Activated CD4-positive, alpha-beta memory T cell treated with anti-CD3 and anti-CD28 coated beads, Interleukin-2, amount 10 ng/mL, durations not matched to agents 7 days and 5 days (primary cell): ENCODE data around the gene AGBL2. TPM values are rescaled to one million over a fixed set of nuclear protein-coding genes. Genes with fewer than 3 reads are reported as not detected.
"Not testable (repeated sequence)": the region's sequence is repeated elsewhere in the genome, so short reads cannot be mapped to it uniquely, and the experiment has no call there.

Experiments used
- CTCF ChIA-PET: fragments of 350-600 bp; sonication (Branson Sonifier 250); formaldehyde crosslinking; loops from one replicate; lab custom pipeline; 2021; ENCODE audit warnings: antibody characterized with exemption, inconsistent platforms; lab: Charles Lee
- POLR2A ChIA-PET: fragments of 350-600 bp; sonication (Branson Sonifier 250); formaldehyde crosslinking; loops from one replicate; lab custom pipeline; 2021; ENCODE audit warnings: antibody characterized with exemption; lab: Charles Lee
- DNase-seq: peaks from one replicate; pipeline ENCODE4 v3.0.0-alpha.2; 2020
- H3K27ac Mint-ChIP-seq: one replicate; pipeline ENCODE4 v1.8.0; 2021; ENCODE audit warnings: mild to moderate bottlenecking, mixed read lengths
- H3K27me3 Mint-ChIP-seq: one replicate; pipeline ENCODE4 v1.8.0; 2021; ENCODE audit warnings: mixed read lengths
- H3K36me3 Mint-ChIP-seq: one replicate; pipeline ENCODE4 v1.8.0; 2021; ENCODE audit warnings: low read depth, mixed read lengths
- H3K4me1 Mint-ChIP-seq: one replicate; pipeline ENCODE4 v1.8.0; 2021; ENCODE audit warnings: mixed read lengths
- H3K4me3 Mint-ChIP-seq: one replicate; pipeline ENCODE4 v1.8.0; 2021; ENCODE audit warnings: mild to moderate bottlenecking, mixed read lengths
- H3K9me3 Mint-ChIP-seq: one replicate; pipeline ENCODE4 v1.8.0; 2021; ENCODE audit warnings: mixed read lengths
- total RNA-seq, 2 experiments: library from RNA; stranded (reverse); gene quantifications; one replicate each; pipeline ENCODE4 v1.2.3, GENCODE V29; 2021

Gene AGBL2
- total RNA-seq, 2 experiments from 2014 or later = 5.9 to 7.7 TPM

DNA sequence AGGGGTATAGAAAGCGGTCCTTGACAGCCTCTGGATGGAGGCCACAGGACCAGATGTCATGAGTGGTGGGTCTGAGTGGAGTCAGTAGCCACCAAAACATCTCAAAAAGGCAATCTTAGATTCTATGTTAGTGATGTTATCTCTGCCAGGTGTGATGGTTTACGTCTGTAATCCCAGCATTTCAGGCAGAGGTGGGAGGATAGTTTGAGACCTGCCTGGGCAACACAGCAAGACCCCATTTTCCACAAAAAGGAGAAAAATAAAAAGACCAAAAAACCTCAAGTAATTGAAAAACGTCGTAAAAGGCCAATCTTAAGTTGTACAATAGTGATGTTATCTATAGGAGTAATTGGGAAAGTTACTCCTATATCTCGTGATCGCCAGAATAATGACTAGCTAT, 69.2 kb downstream of the AGBL2 start:
- no peak overlapping the region for H3K27ac Mint-ChIP-seq
- H3K9me3 Mint-ChIP-seq = no peaks in the 10 kb centered on the region
- H3K27me3 Mint-ChIP-seq = no peaks in the 10 kb centered on the region
- H3K4me1 Mint-ChIP-seq = peaks cover 14% of the 10 kb centered on the region
- H3K4me3 Mint-ChIP-seq = no peak overlapping the region
- ChIA-PET CTCF (no interaction called here), POLR2A (no interaction called here)
- no peak for DNase-seq
- peaks cover 9% of the 10 kb centered on the region for H3K36me3 Mint-ChIP-seq

GRCh38 chr11:47645500-47645899, 69.7 kb downstream of the AGBL2 start:
- ChIA-PET POLR2A (no interaction called here), CTCF (no interaction called here)
- Mint-ChIP-seq H3K36me3 (peaks cover 11% of the 10 kb centered on the region), H3K4me1 (peaks cover 19% of the 10 kb centered on the region), H3K27ac (no peak overlapping the region), H3K9me3 (no peaks in the 10 kb centered on the region), H3K27me3 (no peaks in the 10 kb centered on the region), H3K4me3 (no peak overlapping the region)
- no peak for DNase-seq

GRCh38 chr11:47642099-47642855, 72.9 kb downstream of the AGBL2 start, which contains the start of gene MTCH2:
Gene MTCH2, minus strand, starts transcription at chr11:47642559. Its CDS starts 94 bp downstream, at chr11:47642465.
- peak within 1 kb of the TSS; percentile 96 for H3K4me3 Mint-ChIP-seq
- POLR2A ChIA-PET = interaction anchor here (0.7 to 3.6 kb wide), 7 partner anchors 9 to 127 kb away, joined by 3 to 20 read pairs (median 4); partner anchors contain the start of genes AGBL2, KBTBD4 and NDUFS3

DNA sequence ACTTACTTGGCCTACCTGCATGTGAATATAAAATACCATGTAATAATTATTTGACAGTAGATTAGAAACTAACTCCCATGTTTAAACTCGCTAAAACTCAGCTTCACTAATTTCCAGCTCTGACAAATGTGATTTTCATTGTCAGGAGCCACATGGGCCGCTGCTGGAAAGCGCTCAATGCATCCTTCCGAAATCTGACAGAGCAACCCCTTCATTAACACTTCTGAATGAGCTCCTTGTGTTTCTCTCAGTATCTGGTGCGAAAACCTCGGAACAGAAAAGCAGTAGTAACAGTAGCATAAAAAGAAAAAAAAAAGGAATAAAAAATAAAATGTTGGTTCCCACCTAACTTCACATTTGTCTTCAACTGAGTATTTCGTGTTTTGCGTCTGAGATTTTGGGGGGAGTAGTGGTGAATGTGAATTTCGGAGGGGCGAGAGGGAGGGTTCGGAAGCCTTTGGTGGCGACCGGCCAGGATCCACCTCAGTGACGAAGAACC, 73.5 kb downstream of the AGBL2 start:
- ChIA-PET CTCF (interaction anchor here (2.9 kb wide), 1 partner anchor 74 kb away, joined by 22 read pairs; the partner anchor contains the start of gene AGBL2), POLR2A (interaction anchor here (0.7 to 3.6 kb wide), 8 partner anchors 10 to 128 kb away, joined by 3 to 20 read pairs (median 4); partner anchors contain the start of genes AGBL2, KBTBD4 and NDUFS3)
- no peaks in the 10 kb centered on the region for H3K27me3 Mint-ChIP-seq
- H3K27ac Mint-ChIP-seq = peak overlapping the region; percentile 88
- H3K4me1 Mint-ChIP-seq = peaks cover 25% of the 10 kb centered on the region
- H3K9me3 Mint-ChIP-seq = no peaks in the 10 kb centered on the region
- H3K4me3 Mint-ChIP-seq = peak overlapping the region; percentile 96
- DNase-seq = no peak
- H3K36me3 Mint-ChIP-seq = peaks cover 31% of the 10 kb centered on the region

More at GRCh38 chr11:47642099-47642855, 72.9 kb downstream of the AGBL2 start, which contains the start of gene MTCH2:
- DNase-seq = peak; percentile 96
- no peaks in the 10 kb centered on the region for H3K9me3 Mint-ChIP-seq
- CTCF ChIA-PET = interaction anchor here (0.9 to 2.9 kb wide), 2 partner anchors 60 to 73 kb away, joined by 3 to 22 read pairs; partner anchors contain the start of gene AGBL2
- H3K27me3 Mint-ChIP-seq = no peaks in the 10 kb centered on the region
- H3K36me3 Mint-ChIP-seq = peaks cover 28% of the 10 kb centered on the region
- H3K27ac Mint-ChIP-seq = peak within 1 kb of the TSS; percentile 88
- peaks cover 25% of the 10 kb centered on the region for H3K4me1 Mint-ChIP-seq

- ChIA-PET POLR2A (interaction anchor here (1.5 to 3.6 kb wide), 4 partner anchors 62 to 129 kb away, joined by 4 to 20 read pairs (median 5); partner anchors contain the start of genes AGBL2, KBTBD4 and NDUFS3), CTCF (interaction anchor here (2.9 kb wide), 1 partner anchor 75 kb away, joined by 22 read pairs; the partner anchor contains the start of gene AGBL2)
- H3K4me3 Mint-ChIP-seq, DNase-seq, H3K9me3 Mint-ChIP-seq, H3K27ac Mint-ChIP-seq, H3K27me3 Mint-ChIP-seq: not testable (repeated sequence)
- peaks cover 25% of the 10 kb centered on the region for H3K4me1 Mint-ChIP-seq
- peaks cover 34% of the 10 kb centered on the region for H3K36me3 Mint-ChIP-seq
Observed at GRCh38 chr11:47640506-47640905, 74.7 kb downstream of the AGBL2 start.

GRCh38 chr11:47636331-47636730, 78.8 kb downstream of the AGBL2 start:
- CTCF ChIA-PET = interaction anchor here (0.9 kb wide), 1 partner anchor 78 kb away, joined by 3 read pairs; the partner anchor contains the start of gene AGBL2
- H3K27ac Mint-ChIP-seq, POLR2A ChIA-PET, H3K9me3 Mint-ChIP-seq, H3K4me3 Mint-ChIP-seq, DNase-seq, H3K27me3 Mint-ChIP-seq: not testable (repeated sequence)
- H3K4me1 Mint-ChIP-seq = peaks cover 14% of the 10 kb centered on the region
- peaks cover 50% of the 10 kb centered on the region for H3K36me3 Mint-ChIP-seq

- peaks cover 58% of the 10 kb centered on the region for H3K36me3 Mint-ChIP-seq
- no peak overlapping the region for H3K4me3 Mint-ChIP-seq
- H3K9me3 Mint-ChIP-seq = no peaks in the 10 kb centered on the region
- DNase-seq = no peak
- ChIA-PET POLR2A (no interaction called here), CTCF (no interaction called here)
- H3K27me3 Mint-ChIP-seq = no peaks in the 10 kb centered on the region
- no peaks in the 10 kb centered on the region for H3K4me1 Mint-ChIP-seq
- H3K27ac Mint-ChIP-seq = no peak overlapping the region
Observed at GRCh38 chr11:47631473-47631872, 83.7 kb downstream of the AGBL2 start.

- no peak overlapping the region for H3K4me3 Mint-ChIP-seq
- no peaks in the 10 kb centered on the region for H3K4me1 Mint-ChIP-seq
- no peak for DNase-seq
- ChIA-PET CTCF (no interaction called here), POLR2A (no interaction called here)
- peaks cover 49% of the 10 kb centered on the region for H3K36me3 Mint-ChIP-seq
- no peak overlapping the region for H3K27ac Mint-ChIP-seq
- H3K27me3 Mint-ChIP-seq = no peaks in the 10 kb centered on the region
- H3K9me3 Mint-ChIP-seq = no peaks in the 10 kb centered on the region
Observed at GRCh38 chr11:47628026-47628425, 87.1 kb downstream of the AGBL2 start.

GRCh38 chr11:47626234-47626633, 88.9 kb downstream of the AGBL2 start:
- no peak for DNase-seq
- Mint-ChIP-seq H3K4me3 (no peak overlapping the region), H3K36me3 (peaks cover 52% of the 10 kb centered on the region), H3K4me1 (no peaks in the 10 kb centered on the region), H3K27me3 (no peaks in the 10 kb centered on the region), H3K27ac (no peak overlapping the region), H3K9me3 (no peaks in the 10 kb centered on the region)
- CTCF ChIA-PET = interaction anchor here (0.7 kb wide), 1 partner anchor 58 kb away, joined by 3 read pairs; no protein-coding TSS in a partner anchor
- POLR2A ChIA-PET = no interaction called here

DNA sequence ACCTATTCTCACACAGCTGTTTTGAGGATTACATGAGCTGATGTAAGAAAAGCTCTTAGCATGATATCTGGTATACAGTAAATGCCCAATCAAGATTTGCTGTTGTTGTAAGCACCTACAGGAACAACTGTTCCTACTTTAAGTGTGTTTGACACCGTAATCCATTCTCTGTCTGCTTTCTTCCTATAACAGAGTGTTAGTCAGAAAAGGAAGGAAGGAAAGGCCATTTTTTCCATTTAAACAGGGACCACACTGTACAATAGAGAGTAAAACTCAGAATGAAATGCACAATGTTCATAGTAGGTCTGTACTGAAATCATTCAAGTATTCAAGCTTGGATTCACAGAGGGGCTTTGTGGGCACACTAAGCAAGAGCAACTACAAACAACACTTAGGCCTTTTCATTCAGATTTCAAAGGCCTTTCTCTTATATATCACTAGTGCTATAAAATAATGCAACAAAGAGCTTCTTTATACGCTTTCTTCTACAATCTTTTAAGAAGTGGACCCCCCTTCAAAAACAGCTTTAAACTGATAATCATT, 94.3 kb downstream of the AGBL2 start:
- H3K9me3 Mint-ChIP-seq = no peaks in the 10 kb centered on the region
- ChIA-PET POLR2A (interaction anchor here (1.0 kb wide), 1 partner anchor 18 kb away, joined by 3 read pairs; no protein-coding TSS in a partner anchor), CTCF (interaction anchor here (0.5 kb wide), 1 partner anchor 1158 kb away, joined by 3 read pairs; no protein-coding TSS in a partner anchor)
- no peak overlapping the region for H3K4me3 Mint-ChIP-seq
- no peak overlapping the region for H3K27ac Mint-ChIP-seq
- peaks cover 32% of the 10 kb centered on the region for H3K36me3 Mint-ChIP-seq
- no peaks in the 10 kb centered on the region for H3K27me3 Mint-ChIP-seq
- DNase-seq = no peak
- peaks cover 13% of the 10 kb centered on the region for H3K4me1 Mint-ChIP-seq

DNA sequence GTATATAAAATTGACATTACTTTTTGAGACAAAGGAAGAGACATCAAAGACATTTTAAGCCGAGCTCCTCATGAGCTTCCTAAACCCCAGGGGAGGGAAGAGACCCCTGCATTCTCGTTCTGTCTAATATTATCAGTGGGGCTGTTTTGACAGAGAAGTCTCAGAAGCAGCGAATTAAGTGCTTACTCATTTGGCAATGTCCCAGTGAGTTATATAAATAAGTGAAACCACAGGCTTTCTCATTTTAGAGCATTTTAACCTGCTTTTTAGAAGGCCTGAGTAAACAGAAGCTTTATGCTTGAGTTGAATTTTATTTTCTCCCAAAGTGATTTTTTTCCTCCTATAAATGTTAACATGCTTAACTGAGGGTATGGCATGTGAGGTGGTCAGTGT, 97.8 kb downstream of the AGBL2 start:
- Mint-ChIP-seq H3K4me1 (peaks cover 13% of the 10 kb centered on the region), H3K36me3 (peaks cover 25% of the 10 kb centered on the region), H3K4me3 (no peak overlapping the region), H3K27ac (no peak overlapping the region), H3K27me3 (no peaks in the 10 kb centered on the region), H3K9me3 (no peaks in the 10 kb centered on the region)
- CTCF ChIA-PET = interaction anchor here (1.0 to 1.3 kb wide), 4 partner anchors 11 to 191 kb away, joined by 3 to 5 read pairs (median 4); partner anchors contain the start of gene PSMC3
- POLR2A ChIA-PET = no interaction called here
- no peak for DNase-seq

DNA sequence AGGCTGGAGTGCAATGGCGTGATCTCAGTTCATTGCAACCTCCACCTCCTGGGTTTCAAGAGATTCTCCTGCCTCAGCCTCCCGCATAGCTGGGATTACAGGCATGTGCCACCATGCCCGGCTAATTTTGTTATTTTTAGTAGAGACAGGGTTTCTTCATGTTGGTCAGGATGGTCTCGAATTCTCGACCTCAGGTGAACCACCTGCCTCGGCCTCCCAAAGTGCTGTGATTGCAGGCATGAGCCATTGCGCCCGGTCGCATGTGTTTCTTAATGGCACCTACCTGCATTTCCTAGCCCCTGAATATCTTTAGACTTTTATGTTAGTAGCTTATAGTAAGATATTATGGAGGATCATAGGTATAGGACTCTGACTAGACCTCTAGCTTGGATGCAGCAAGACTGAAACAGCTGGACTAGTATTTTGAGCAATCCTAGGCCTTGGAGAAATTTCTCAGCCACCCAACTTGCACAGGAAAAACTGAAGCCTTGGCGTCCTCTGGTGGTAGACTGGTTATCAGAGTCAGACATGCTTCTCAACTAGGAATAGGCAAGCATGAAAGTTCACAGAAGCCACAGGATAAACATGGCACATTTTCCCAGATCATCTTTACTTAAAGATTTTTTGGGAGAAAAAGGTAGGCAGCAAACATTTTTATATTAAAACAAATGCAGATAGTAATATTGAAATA, 98.3 kb downstream of the AGBL2 start:
- H3K4me3 Mint-ChIP-seq = no peak overlapping the region
- POLR2A ChIA-PET = interaction anchor here (1.0 kb wide), 1 partner anchor 13 kb away, joined by 3 read pairs; no protein-coding TSS in a partner anchor
- no peaks in the 10 kb centered on the region for H3K27me3 Mint-ChIP-seq
- peaks cover 20% of the 10 kb centered on the region for H3K36me3 Mint-ChIP-seq
- DNase-seq = peak; percentile 23
- CTCF ChIA-PET = interaction anchor here (0.6 to 1.3 kb wide), 5 partner anchors 10 to 190 kb away, joined by 3 to 5 read pairs (median 4); partner anchors contain the start of gene PSMC3
- no peaks in the 10 kb centered on the region for H3K9me3 Mint-ChIP-seq
- H3K27ac Mint-ChIP-seq = no peak overlapping the region
- H3K4me1 Mint-ChIP-seq = peaks cover 13% of the 10 kb centered on the region
